HCT116 (cell line): ENCODE measurements around the gene NTSR2.

ENCODE experiments used
- EGR1 ChIP-seq: IDR thresholded peaks from 2 replicates; pipeline ENCODE4 v1.6.1; 2012; ENCODE audit warnings: low read depth
- EZH2 ChIP-seq: fragments of 200-600 bp; sonication (generic); IDR thresholded peaks from 2 replicates; pipeline ENCODE4 v1.6.1; 2017; ENCODE audit warnings: antibody characterized with exemption, mixed run types
- EZH2phosphoT487 ChIP-seq: fragments of 200-600 bp; IDR thresholded peaks from 2 replicates; pipeline ENCODE4 v1.6.1; 2018; ENCODE audit warnings: antibody characterized with exemption, borderline replicate concordance
- FOSL1 ChIP-seq: IDR thresholded peaks from 2 replicates; pipeline ENCODE4 v1.6.1; 2012; ENCODE audit warnings: low read depth
- JUND ChIP-seq: IDR thresholded peaks from 2 replicates; pipeline ENCODE4 v1.6.1; 2012
- POLR2A ChIP-seq: IDR thresholded peaks from 2 replicates; pipeline ENCODE4 v1.7.0; 2011; ENCODE audit warnings: borderline replicate concordance; ENCODE audit not compliant: insufficient read depth, insufficient read length; ENCODE audit errors: extremely low read depth
- POLR2AphosphoS5 ChIP-seq: IDR thresholded peaks from 2 replicates; pipeline ENCODE4 v1.6.1; 2011; ENCODE audit warnings: mild to moderate bottlenecking, low read depth, low read length, moderate library complexity
- RAD21 ChIP-seq: IDR thresholded peaks from 2 replicates; pipeline ENCODE4 v1.6.1; 2012; ENCODE audit warnings: low read depth, mild to moderate bottlenecking
- SIN3A ChIP-seq: IDR thresholded peaks from 2 replicates; pipeline ENCODE4 v1.6.1; 2012; ENCODE audit warnings: low read depth
- SRF ChIP-seq: IDR thresholded peaks from 2 replicates; pipeline ENCODE4 v1.6.1; 2012; ENCODE audit warnings: low read depth
- TCF7L2 ChIP-seq: IDR thresholded peaks from 2 replicates; pipeline ENCODE4 v1.7.0; 2011; ENCODE audit warnings: borderline replicate concordance, inconsistent platforms; ENCODE audit not compliant: insufficient read depth, insufficient read length; ENCODE audit errors: extremely low read depth
- ZNF274 ChIP-seq: fragments of 200-500 bp; sonication (Bioruptor generic); IDR thresholded peaks from 2 replicates; pipeline ENCODE4 v1.6.1; 2014; ENCODE audit warnings: mild to moderate bottlenecking, low read depth, low read length, inconsistent platforms
- TF ChIP-seq, protein P1 (sequence below), 3 experiments: fragments of 200-600 bp in 1 of 3; sonication (generic) in 1 of 3; IDR thresholded peaks in 2 of 3; conservative IDR thresholded peaks in 1 of 3; 2 replicates each; pipeline ENCODE4 v1.5.1; 2012 to 2017; ENCODE audit warnings: low read depth in 2 of 3, low read length in 2 of 3, antibody characterized with exemption in 1 of 3, borderline replicate concordance in 1 of 3, control low read depth in 1 of 3, mild to moderate bottlenecking in 1 of 3, mixed read lengths in 1 of 3, mixed run types in 1 of 3, moderate library complexity in 1 of 3; ENCODE audit not compliant: insufficient read depth in 1 of 3
- TF ChIP-seq, protein P2 (sequence below): IDR thresholded peaks from 2 replicates; pipeline ENCODE4 v1.6.1; 2011; ENCODE audit warnings: mild to moderate bottlenecking, low read length, moderate library complexity; ENCODE audit not compliant: insufficient replicate concordance; ENCODE audit errors: extremely low read depth

DNA sequence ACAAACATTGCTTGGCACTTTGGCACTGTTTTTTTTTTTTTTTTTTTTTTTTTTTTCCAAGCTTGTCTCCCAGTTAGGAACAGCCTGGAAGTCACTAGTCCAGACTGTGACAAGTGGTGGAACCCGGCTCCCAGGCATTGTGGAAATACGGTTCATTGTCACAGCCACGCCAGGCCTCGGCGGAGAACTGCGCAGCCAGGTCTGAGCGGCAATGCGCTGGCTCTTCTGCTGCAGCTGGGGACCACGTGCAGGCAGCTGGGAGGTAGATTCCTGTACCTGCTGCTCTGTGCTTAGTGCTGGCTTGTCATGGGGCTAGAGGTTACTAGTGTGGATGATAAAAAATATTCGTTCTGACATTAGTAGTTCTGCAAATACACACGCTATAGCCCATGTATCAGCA, 5.0 kb downstream of the NTSR2 start:
- TF ChIP-seq, protein P1, sequence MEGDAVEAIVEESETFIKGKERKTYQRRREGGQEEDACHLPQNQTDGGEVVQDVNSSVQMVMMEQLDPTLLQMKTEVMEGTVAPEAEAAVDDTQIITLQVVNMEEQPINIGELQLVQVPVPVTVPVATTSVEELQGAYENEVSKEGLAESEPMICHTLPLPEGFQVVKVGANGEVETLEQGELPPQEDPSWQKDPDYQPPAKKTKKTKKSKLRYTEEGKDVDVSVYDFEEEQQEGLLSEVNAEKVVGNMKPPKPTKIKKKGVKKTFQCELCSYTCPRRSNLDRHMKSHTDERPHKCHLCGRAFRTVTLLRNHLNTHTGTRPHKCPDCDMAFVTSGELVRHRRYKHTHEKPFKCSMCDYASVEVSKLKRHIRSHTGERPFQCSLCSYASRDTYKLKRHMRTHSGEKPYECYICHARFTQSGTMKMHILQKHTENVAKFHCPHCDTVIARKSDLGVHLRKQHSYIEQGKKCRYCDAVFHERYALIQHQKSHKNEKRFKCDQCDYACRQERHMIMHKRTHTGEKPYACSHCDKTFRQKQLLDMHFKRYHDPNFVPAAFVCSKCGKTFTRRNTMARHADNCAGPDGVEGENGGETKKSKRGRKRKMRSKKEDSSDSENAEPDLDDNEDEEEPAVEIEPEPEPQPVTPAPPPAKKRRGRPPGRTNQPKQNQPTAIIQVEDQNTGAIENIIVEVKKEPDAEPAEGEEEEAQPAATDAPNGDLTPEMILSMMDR (IDR thresholded peaks at IDR 0.05 in 2 of 3, conservative IDR thresholded peaks at IDR 0.05 in 1 of 3; ENCODE audit: borderline replicate concordance in 1 of 3, insufficient read depth in 1 of 3, low read depth in 2 of 3, low read length in 2 of 3) = no peak
- TF ChIP-seq SIN3A (no peak), RAD21 (no peak), POLR2AphosphoS5 (no peak), FOSL1 (no peak), EZH2phosphoT487 (no peak), JUND (no peak), TCF7L2 (no peak), POLR2A (no peak), EZH2 (no peak), EGR1 (no peak), SRF (no peak), ZNF274 (no peak)
- TF ChIP-seq, protein P2, sequence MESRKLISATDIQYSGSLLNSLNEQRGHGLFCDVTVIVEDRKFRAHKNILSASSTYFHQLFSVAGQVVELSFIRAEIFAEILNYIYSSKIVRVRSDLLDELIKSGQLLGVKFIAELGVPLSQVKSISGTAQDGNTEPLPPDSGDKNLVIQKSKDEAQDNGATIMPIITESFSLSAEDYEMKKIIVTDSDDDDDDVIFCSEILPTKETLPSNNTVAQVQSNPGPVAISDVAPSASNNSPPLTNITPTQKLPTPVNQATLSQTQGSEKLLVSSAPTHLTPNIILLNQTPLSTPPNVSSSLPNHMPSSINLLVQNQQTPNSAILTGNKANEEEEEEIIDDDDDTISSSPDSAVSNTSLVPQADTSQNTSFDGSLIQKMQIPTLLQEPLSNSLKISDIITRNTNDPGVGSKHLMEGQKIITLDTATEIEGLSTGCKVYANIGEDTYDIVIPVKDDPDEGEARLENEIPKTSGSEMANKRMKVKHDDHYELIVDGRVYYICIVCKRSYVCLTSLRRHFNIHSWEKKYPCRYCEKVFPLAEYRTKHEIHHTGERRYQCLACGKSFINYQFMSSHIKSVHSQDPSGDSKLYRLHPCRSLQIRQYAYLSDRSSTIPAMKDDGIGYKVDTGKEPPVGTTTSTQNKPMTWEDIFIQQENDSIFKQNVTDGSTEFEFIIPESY = no peak
